Neural cell (in vitro differentiated cells): Measurements from ENCODE around the gene FCRL6. TPM values are rescaled to one million over a fixed set of nuclear protein-coding genes. Genes with fewer than 3 reads are reported as not detected.

Experiments
- H2AFZ ChIP-seq: fragments of 200-600, 300-800 bp; sonication (generic), shearing (Covaris generic); 2 replicates; pipeline ENCODE4 v1.6.0; 2014; ENCODE audit warnings: low read depth, mild to moderate bottlenecking, antibody characterized with exemption, low read length, moderate library complexity
- H3F3A ChIP-seq: fragments of 200-600 bp; shearing (Covaris generic); 2 replicates; pipeline ENCODE4 v1.6.1; 2016; ENCODE audit warnings: mild to moderate bottlenecking, moderate library complexity, mixed read lengths, antibody characterized with exemption, low read length; ENCODE audit not compliant: insufficient read depth, poor library complexity, severe bottlenecking
- H3K27ac ChIP-seq: fragments of 200-600, 300-800 bp; sonication (generic), shearing (Covaris generic); 2 replicates; pipeline ENCODE4 v1.5.1; 2014; ENCODE audit warnings: mild to moderate bottlenecking, low read length, moderate library complexity
- H3K27me3 ChIP-seq: fragments of 300-800, 200-600 bp; sonication (generic), shearing (Covaris generic); 2 replicates; pipeline ENCODE4 v1.6.0; 2014; ENCODE audit warnings: mild to moderate bottlenecking, low read depth, low read length, moderate library complexity; ENCODE audit not compliant: insufficient read depth
- H3K36me3 ChIP-seq: fragments of 300-800, 200-600 bp; sonication (generic), shearing (Covaris generic); 2 replicates; pipeline ENCODE4 v1.5.1; 2014; ENCODE audit warnings: mild to moderate bottlenecking, antibody characterized with exemption, low read length, moderate library complexity; ENCODE audit not compliant: insufficient read depth
- H3K4me2 ChIP-seq: fragments of 300-800, 200-600 bp; sonication (generic), shearing (Covaris generic); 2 replicates; pipeline ENCODE4 v1.6.0; 2014; ENCODE audit warnings: mild to moderate bottlenecking, low read length
- H3K4me3 ChIP-seq: fragments of 300-800, 200-600 bp; sonication (generic), shearing (Covaris generic); 2 replicates; pipeline ENCODE4 v1.5.1; 2014; ENCODE audit warnings: mild to moderate bottlenecking, low read length, moderate library complexity
- H3K79me2 ChIP-seq: fragments of 200-600 bp; shearing (Covaris generic); replicated peaks from 2 replicates; pipeline ENCODE4 v1.6.0; 2014; ENCODE audit warnings: mild to moderate bottlenecking, low read length, moderate library complexity; ENCODE audit not compliant: insufficient read depth
- H3K9ac ChIP-seq: fragments of 300-800, 200-600 bp; sonication (generic), shearing (Covaris generic); 2 replicates; pipeline ENCODE4 v1.6.1; 2016; ENCODE audit warnings: mild to moderate bottlenecking, low read length, mixed read lengths
- H3K9me2 ChIP-seq: fragments of 200-600 bp; shearing (Covaris generic); 2 replicates; pipeline ENCODE4 v1.6.1; 2016; ENCODE audit warnings: mild to moderate bottlenecking, low read length, mixed read lengths; ENCODE audit not compliant: insufficient read depth
- H3K9me3 ChIP-seq: fragments of 200-600, 300-800 bp; sonication (generic), shearing (Covaris generic); 2 replicates; pipeline ENCODE4 v1.6.1; 2016; ENCODE audit warnings: mild to moderate bottlenecking, mixed run types, low read length, moderate library complexity, mixed read lengths
- H4K20me1 ChIP-seq: fragments of 200-600 bp; shearing (Covaris generic); 2 replicates; pipeline ENCODE4 v1.6.1; 2016; ENCODE audit warnings: mild to moderate bottlenecking, mixed run types; ENCODE audit not compliant: insufficient read depth
- EP300 ChIP-seq: fragments of 450-650 bp; conservative IDR thresholded peaks from 2 replicates; pipeline ENCODE4 v1.6.1; 2014; ENCODE audit warnings: antibody characterized with exemption, mild to moderate bottlenecking, moderate library complexity; ENCODE audit not compliant: poor library complexity, severe bottlenecking
- EZH2 ChIP-seq: fragments of 200-600, 300-800 bp; shearing (Covaris generic), sonication (generic); IDR thresholded peaks from 2 replicates; pipeline ENCODE4 v1.6.1; 2014; ENCODE audit warnings: antibody characterized with exemption, low read length, borderline replicate concordance, mild to moderate bottlenecking; ENCODE audit not compliant: insufficient read depth, poor library complexity, severe bottlenecking
- MXI1 ChIP-seq: fragments of 450-650 bp; conservative IDR thresholded peaks from 2 replicates; pipeline ENCODE4 v1.6.1; 2014; ENCODE audit warnings: antibody characterized with exemption, mild to moderate bottlenecking; ENCODE audit not compliant: poor library complexity, severe bottlenecking
- POLR2AphosphoS5 ChIP-seq: IDR thresholded peaks from 2 replicates; pipeline ENCODE4 v1.6.1; 2012
- RAD21 ChIP-seq: fragments of 450-650 bp; conservative IDR thresholded peaks from 2 replicates; pipeline ENCODE4 v1.6.1; 2014; ENCODE audit warnings: antibody characterized with exemption, mild to moderate bottlenecking, moderate library complexity
- SMC3 ChIP-seq: fragments of 450-650 bp; conservative IDR thresholded peaks from 2 replicates; pipeline ENCODE4 v1.6.1; 2014; ENCODE audit warnings: antibody characterized with exemption, mild to moderate bottlenecking, moderate library complexity; ENCODE audit not compliant: poor library complexity
- TAF1 ChIP-seq: IDR thresholded peaks from 2 replicates; pipeline ENCODE4 v1.6.1; 2012; ENCODE audit warnings: low read depth
- polyA plus RNA-seq: library from polyadenylated mRNA; depleted of rRNA; stranded (reverse); fragments of >200 nt; gene quantifications from 2 replicates; pipeline ENCODE4 v1.2.3, GENCODE V29; 2014
- TF ChIP-seq, protein P1 (sequence below): fragments of 450-650 bp; IDR thresholded peaks from 2 replicates; pipeline ENCODE4 v1.5.1; 2014; ENCODE audit warnings: antibody characterized with exemption, mild to moderate bottlenecking, moderate library complexity; ENCODE audit not compliant: poor library complexity, severe bottlenecking
- TF ChIP-seq, protein P2 (sequence below): IDR thresholded peaks from 2 replicates; pipeline ENCODE4 v1.6.1; 2012; ENCODE audit warnings: borderline replicate concordance

Gene FCRL6
- polyA plus RNA-seq, 1 donor from 2014 or later: not detected

DNA sequence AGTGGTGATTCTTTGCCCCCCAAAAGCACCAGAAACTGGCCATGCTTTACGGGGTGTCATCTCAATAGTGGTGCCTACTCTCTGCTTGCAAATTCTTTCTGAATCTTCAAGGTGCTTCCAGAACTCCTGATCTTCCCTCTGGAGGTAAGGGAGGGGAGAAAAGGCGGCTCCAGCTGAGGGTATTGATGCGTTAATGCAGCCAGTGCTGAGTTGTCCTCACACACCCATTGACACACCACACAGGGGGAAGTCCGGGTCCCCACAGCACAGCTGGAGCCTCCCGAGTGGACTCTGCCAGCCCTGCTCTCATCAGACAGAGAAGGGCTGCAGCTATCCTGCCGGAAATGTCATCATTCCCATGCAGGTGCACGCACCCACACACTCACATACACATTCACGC, 59.1 kb downstream of the FCRL6 start:
- Histone ChIP-seq H3K4me2 (no peak overlapping the region), H3K36me3 (no peaks in the 10 kb centered on the region), H3K9me3 (no peaks in the 10 kb centered on the region), H2AFZ (no peak overlapping the region), H3K27ac (no peak overlapping the region), H3K27me3 (peaks cover 13% of the 10 kb centered on the region), H3F3A (no peaks in the 10 kb centered on the region), H3K9ac (no peak overlapping the region), H3K79me2 (no peaks in the 10 kb centered on the region), H4K20me1 (no peaks in the 10 kb centered on the region), H3K4me3 (no peak overlapping the region), H3K9me2 (no peaks in the 10 kb centered on the region)
- TF ChIP-seq, protein P1, sequence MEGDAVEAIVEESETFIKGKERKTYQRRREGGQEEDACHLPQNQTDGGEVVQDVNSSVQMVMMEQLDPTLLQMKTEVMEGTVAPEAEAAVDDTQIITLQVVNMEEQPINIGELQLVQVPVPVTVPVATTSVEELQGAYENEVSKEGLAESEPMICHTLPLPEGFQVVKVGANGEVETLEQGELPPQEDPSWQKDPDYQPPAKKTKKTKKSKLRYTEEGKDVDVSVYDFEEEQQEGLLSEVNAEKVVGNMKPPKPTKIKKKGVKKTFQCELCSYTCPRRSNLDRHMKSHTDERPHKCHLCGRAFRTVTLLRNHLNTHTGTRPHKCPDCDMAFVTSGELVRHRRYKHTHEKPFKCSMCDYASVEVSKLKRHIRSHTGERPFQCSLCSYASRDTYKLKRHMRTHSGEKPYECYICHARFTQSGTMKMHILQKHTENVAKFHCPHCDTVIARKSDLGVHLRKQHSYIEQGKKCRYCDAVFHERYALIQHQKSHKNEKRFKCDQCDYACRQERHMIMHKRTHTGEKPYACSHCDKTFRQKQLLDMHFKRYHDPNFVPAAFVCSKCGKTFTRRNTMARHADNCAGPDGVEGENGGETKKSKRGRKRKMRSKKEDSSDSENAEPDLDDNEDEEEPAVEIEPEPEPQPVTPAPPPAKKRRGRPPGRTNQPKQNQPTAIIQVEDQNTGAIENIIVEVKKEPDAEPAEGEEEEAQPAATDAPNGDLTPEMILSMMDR: no peak
- TF ChIP-seq POLR2AphosphoS5 (no peak), EZH2 (no peak), SMC3 (no peak), EP300 (no peak), TAF1 (no peak), MXI1 (no peak), RAD21 (no peak)
- TF ChIP-seq, protein P2, sequence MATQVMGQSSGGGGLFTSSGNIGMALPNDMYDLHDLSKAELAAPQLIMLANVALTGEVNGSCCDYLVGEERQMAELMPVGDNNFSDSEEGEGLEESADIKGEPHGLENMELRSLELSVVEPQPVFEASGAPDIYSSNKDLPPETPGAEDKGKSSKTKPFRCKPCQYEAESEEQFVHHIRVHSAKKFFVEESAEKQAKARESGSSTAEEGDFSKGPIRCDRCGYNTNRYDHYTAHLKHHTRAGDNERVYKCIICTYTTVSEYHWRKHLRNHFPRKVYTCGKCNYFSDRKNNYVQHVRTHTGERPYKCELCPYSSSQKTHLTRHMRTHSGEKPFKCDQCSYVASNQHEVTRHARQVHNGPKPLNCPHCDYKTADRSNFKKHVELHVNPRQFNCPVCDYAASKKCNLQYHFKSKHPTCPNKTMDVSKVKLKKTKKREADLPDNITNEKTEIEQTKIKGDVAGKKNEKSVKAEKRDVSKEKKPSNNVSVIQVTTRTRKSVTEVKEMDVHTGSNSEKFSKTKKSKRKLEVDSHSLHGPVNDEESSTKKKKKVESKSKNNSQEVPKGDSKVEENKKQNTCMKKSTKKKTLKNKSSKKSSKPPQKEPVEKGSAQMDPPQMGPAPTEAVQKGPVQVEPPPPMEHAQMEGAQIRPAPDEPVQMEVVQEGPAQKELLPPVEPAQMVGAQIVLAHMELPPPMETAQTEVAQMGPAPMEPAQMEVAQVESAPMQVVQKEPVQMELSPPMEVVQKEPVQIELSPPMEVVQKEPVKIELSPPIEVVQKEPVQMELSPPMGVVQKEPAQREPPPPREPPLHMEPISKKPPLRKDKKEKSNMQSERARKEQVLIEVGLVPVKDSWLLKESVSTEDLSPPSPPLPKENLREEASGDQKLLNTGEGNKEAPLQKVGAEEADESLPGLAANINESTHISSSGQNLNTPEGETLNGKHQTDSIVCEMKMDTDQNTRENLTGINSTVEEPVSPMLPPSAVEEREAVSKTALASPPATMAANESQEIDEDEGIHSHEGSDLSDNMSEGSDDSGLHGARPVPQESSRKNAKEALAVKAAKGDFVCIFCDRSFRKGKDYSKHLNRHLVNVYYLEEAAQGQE: no peak

DNA sequence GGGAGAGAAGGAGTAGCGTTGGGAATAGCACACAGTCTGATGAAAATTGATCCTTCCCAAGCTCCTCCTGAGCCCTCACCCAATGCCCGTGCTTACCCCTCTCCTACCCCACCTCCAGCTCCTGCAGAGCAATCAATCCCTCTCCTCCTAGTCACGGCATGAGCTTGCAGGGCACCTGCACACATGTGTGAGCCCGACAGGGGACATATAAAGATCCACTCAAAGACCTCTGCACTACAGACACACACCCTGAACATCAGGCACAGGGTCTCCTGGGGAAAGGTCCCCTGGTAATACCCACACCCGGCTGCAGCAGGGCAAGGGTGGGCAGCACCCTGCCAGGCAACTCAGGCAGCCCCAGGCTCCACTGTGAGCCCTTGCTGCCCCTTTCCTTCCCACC, 59.9 kb downstream of the FCRL6 start:
- Histone ChIP-seq H3K36me3 (no peaks in the 10 kb centered on the region), H3K79me2 (no peaks in the 10 kb centered on the region), H3K9ac (no peak overlapping the region), H4K20me1 (no peaks in the 10 kb centered on the region), H3K9me3 (no peaks in the 10 kb centered on the region), H3K4me2 (no peak overlapping the region), H3K27me3 (peaks cover 8% of the 10 kb centered on the region), H2AFZ (no peak overlapping the region), H3K4me3 (no peak overlapping the region), H3K27ac (no peak overlapping the region), H3K9me2 (no peaks in the 10 kb centered on the region), H3F3A (no peaks in the 10 kb centered on the region)
- no peak for TF ChIP-seq TAF1
- no peak for TF ChIP-seq EZH2
- TF ChIP-seq MXI1: no peak
- TF ChIP-seq SMC3: no peak
- TF ChIP-seq, protein P1: no peak
- TF ChIP-seq EP300: no peak
- no peak for TF ChIP-seq POLR2AphosphoS5
- TF ChIP-seq, protein P2: no peak
- TF ChIP-seq RAD21: no peak
